HS-5 (cell line): ENCODE measurements around the gene NUDT17.

Experiments used
- DNase-seq: peaks from one replicate; pipeline ENCODE4 v3.0.0-alpha.2; 2012; ENCODE audit warnings: low read depth

The NUDT17 gene

GRCh38 chr1:145849356-145850160, 4.1 kb downstream of the NUDT17 start:
- DNase-seq: no peak

GRCh38 chr1:145855426-145855948, 10.1 kb downstream of the NUDT17 start:
- no peak for DNase-seq

- DNase-seq: no peak
These were observed 11.7 kb downstream of the NUDT17 start for GRCh38 chr1:145857170-145857569.

GRCh38 chr1:145858238-145858900, 12.9 kb downstream of the NUDT17 start:
- no peak for DNase-seq

GRCh38 chr1:145858901-145859490, 13.6 kb downstream of the NUDT17 start, which contains the start of gene PIAS3:
Gene PIAS3 (minus strand): TSS chr1:145859081. CDS start chr1:145858990, 91 bp downstream.
- peak; percentile 57 for DNase-seq

- peak; percentile 59 for DNase-seq
These were observed 14.1 kb downstream of the NUDT17 start for GRCh38 chr1:145859491-145860023.

GRCh38 chr1:145863282-145864018, 18.0 kb downstream of the NUDT17 start:
- DNase-seq: no peak

GRCh38 chr1:145868232-145868631, 22.8 kb downstream of the NUDT17 start:
- DNase-seq: no peak

- no peak for DNase-seq
These were observed 26.8 kb downstream of the NUDT17 start for GRCh38 chr1:145871994-145872924.

GRCh38 chr1:145874646-145875045, 29.2 kb downstream of the NUDT17 start:
- DNase-seq: no peak

- no peak for DNase-seq
These were observed 32.6 kb downstream of the NUDT17 start for GRCh38 chr1:145877923-145878486.

GRCh38 chr1:145878724-145879123, 33.3 kb downstream of the NUDT17 start:
- DNase-seq: no peak

GRCh38 chr1:145879775-145880174, 34.3 kb downstream of the NUDT17 start:
- no peak for DNase-seq

- no peak for DNase-seq
These were observed 39.2 kb downstream of the NUDT17 start for GRCh38 chr1:145884675-145885074.

- DNase-seq: no peak
These were observed 40.4 kb downstream of the NUDT17 start, which contains the start of gene ANKRD35 for GRCh38 chr1:145885738-145886287. Gene ANKRD35 (minus strand): TSS chr1:145885866. CDS start chr1:145885758, 108 bp downstream.

- no peak for DNase-seq
These were observed 41.0 kb downstream of the NUDT17 start for GRCh38 chr1:145886390-145886789.

GRCh38 chr1:145886816-145887215, 41.4 kb downstream of the NUDT17 start:
- no peak for DNase-seq

GRCh38 chr1:145887631-145888030, 42.2 kb downstream of the NUDT17 start:
- DNase-seq: no peak

GRCh38 chr1:145889722-145890121, 44.3 kb downstream of the NUDT17 start:
- no peak for DNase-seq

- no peak for DNase-seq
These were observed 45.7 kb downstream of the NUDT17 start for GRCh38 chr1:145891143-145891542.
